Panc1 (cell line): ENCODE measurements around the gene GNAI3.

Source experiments
- POLR2AphosphoS5 ChIP-seq: IDR thresholded peaks from 2 replicates; pipeline ENCODE4 v1.6.1; 2012; ENCODE audit warnings: mild to moderate bottlenecking, low read depth, low read length, moderate library complexity
- TF ChIP-seq, protein P1 (sequence below), 2 experiments: IDR thresholded peaks; 2 replicates each; pipeline ENCODE4 v1.6.1; 2011 to 2012; ENCODE audit warnings: low read depth in 2 of 2, control low read depth in 1 of 2, low read length in 1 of 2, mild to moderate bottlenecking in 1 of 2, moderate library complexity in 1 of 2; ENCODE audit not compliant: insufficient read depth in 1 of 2
- TF ChIP-seq, protein P2 (sequence below): fragments of 450-650 bp; IDR thresholded peaks from 2 replicates; pipeline ENCODE4 v1.5.1; 2017; ENCODE audit warnings: mild to moderate bottlenecking

DNA sequence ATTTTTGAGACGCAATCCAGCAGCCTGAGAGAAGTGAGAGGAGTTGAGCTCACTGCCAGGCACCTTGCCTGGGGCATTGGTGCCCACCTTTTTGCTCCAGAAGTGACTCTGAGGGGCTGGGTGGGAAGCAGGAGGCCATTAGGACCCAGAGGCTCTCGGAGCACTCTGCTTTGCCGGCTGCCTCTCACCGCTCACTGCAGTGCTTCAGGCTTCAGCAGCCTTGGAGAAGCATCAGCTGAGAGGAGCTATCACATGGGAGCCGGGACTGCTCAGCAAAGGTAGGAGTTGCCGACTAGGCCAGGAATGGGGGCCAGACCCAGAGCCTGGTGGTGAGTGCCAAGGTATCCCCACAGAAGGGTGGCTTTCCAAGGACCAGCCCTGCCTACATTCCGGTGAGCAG is 8.7 kb upstream of the GNAI3 start, which contains the start of gene GPR61:
- TF ChIP-seq, protein P1, sequence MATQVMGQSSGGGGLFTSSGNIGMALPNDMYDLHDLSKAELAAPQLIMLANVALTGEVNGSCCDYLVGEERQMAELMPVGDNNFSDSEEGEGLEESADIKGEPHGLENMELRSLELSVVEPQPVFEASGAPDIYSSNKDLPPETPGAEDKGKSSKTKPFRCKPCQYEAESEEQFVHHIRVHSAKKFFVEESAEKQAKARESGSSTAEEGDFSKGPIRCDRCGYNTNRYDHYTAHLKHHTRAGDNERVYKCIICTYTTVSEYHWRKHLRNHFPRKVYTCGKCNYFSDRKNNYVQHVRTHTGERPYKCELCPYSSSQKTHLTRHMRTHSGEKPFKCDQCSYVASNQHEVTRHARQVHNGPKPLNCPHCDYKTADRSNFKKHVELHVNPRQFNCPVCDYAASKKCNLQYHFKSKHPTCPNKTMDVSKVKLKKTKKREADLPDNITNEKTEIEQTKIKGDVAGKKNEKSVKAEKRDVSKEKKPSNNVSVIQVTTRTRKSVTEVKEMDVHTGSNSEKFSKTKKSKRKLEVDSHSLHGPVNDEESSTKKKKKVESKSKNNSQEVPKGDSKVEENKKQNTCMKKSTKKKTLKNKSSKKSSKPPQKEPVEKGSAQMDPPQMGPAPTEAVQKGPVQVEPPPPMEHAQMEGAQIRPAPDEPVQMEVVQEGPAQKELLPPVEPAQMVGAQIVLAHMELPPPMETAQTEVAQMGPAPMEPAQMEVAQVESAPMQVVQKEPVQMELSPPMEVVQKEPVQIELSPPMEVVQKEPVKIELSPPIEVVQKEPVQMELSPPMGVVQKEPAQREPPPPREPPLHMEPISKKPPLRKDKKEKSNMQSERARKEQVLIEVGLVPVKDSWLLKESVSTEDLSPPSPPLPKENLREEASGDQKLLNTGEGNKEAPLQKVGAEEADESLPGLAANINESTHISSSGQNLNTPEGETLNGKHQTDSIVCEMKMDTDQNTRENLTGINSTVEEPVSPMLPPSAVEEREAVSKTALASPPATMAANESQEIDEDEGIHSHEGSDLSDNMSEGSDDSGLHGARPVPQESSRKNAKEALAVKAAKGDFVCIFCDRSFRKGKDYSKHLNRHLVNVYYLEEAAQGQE (IDR thresholded peaks at IDR 0.05; ENCODE audit: insufficient read depth in 1 of 2, low read depth in 2 of 2, low read length in 1 of 2): no peak
- TF ChIP-seq, protein P2, sequence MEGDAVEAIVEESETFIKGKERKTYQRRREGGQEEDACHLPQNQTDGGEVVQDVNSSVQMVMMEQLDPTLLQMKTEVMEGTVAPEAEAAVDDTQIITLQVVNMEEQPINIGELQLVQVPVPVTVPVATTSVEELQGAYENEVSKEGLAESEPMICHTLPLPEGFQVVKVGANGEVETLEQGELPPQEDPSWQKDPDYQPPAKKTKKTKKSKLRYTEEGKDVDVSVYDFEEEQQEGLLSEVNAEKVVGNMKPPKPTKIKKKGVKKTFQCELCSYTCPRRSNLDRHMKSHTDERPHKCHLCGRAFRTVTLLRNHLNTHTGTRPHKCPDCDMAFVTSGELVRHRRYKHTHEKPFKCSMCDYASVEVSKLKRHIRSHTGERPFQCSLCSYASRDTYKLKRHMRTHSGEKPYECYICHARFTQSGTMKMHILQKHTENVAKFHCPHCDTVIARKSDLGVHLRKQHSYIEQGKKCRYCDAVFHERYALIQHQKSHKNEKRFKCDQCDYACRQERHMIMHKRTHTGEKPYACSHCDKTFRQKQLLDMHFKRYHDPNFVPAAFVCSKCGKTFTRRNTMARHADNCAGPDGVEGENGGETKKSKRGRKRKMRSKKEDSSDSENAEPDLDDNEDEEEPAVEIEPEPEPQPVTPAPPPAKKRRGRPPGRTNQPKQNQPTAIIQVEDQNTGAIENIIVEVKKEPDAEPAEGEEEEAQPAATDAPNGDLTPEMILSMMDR: no peak
- TF ChIP-seq POLR2AphosphoS5: no peak
